AG20443 (cell line): ENCODE measurements around the gene GRAMD2B.
"Not testable (repeated sequence)": the region's sequence is repeated elsewhere in the genome, so short reads cannot be mapped to it uniquely, and the experiment has no call there.

Experiments used
- DNase-seq: peaks from one replicate; pipeline ENCODE4 v3.0.0; 2012; ENCODE audit warnings: low spot score, mixed read lengths

Gene GRAMD2B

DNA sequence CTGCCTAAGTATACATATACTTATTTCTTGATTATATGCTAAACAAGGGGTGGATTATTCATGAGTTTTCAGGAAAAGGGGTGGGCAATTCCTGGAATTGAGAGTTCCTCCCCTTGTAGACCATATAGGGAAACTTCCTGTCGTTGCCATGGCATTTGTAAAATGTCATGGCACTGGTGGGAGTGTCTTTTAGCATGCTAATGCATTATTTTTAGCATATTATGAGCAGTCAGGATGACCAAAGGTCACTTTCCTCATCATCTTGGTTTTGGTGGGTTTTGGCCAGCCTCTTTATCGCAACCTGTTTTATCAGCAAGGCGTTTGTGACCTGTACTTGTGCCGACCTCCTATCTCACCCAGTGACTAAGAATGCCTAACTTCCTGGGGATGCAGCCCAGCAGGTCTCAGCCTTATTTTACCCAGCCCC, 90.9 kb downstream of the GRAMD2B start:
- no peak for DNase-seq

DNA sequence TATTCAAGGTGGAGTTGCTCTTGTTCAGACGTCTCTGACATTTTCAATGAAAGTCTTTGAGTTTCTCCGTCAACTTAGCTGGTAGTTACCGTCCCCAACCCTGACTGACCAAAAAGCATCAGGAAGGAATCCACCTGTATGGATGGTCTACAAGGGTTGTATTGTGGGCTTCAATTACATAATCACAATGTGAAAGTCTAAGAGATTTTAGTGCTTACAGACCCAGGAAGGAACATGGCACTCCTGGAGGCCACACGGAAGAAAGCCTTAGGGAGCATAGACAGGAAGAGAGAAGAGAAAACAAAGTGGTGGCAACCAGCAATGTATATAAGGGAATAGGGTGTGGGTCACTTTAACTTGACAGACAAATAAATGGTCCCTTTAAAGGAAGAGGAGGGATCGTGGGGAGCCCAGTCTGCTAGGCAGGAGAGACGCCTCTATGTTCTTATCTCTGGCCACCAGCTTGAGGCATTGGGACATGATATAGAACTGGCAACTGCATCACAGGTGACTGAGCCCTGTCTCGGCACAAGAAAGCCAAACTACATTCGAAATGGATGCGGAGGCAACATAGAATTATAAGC, 91.4 kb downstream of the GRAMD2B start:
- no peak for DNase-seq

DNA sequence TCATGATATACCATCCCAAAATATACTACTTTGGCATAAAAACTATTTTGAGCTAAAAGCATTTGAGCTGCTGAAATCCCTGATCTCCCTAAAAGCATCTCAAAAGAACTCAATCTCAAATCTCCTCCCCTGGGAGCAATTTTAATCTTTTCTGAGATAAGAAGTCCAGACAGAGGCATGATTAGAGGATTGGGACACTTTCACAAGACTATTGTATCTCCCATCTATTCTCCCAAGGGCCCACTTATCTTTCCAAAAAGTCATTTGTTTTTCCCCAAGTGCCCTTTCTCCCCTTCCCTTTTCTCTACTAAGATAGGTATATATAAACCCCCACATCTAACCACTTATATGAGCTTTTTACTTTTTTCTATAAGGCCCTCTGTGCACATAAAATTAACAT, 92.1 kb downstream of the GRAMD2B start:
- no peak for DNase-seq

DNA sequence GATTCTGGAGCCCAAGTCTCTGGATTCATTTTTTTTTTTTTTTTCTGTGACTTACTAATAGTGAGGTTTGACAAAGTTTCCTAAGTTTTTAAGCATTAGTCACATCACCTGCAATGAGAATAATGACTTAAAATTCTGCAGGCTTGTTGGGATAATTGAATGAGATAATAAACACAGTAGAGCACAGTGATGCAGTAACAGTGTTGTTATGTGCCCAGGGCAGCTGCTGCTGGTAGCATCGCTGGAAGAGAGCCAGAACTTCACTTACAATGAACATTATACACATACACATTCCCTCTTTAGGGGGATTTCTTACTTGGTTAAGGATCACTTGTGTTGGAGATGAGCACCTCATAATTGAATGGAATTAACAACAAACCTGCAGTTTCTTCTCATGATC, 92.9 kb downstream of the GRAMD2B start:
- DNase-seq: peak; percentile 22

DNA sequence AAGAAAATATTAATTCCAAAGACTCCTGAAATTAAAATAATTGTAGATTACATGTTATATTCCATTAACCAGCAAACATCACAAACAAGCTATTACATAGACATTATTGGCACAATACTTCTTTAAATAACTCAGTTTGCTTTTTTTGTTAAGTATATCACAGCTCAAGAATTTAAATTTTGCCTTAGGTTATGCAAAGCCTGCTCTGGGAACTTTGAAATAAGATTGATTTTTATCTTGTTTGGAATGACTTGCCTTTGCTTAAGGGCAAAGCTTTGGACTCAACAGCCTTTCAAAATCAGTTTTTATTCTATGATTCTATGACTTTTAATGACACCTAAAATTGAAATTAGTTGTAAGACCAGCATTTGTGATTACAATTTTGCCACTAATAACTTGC, 93.6 kb downstream of the GRAMD2B start:
- DNase-seq: no peak

DNA sequence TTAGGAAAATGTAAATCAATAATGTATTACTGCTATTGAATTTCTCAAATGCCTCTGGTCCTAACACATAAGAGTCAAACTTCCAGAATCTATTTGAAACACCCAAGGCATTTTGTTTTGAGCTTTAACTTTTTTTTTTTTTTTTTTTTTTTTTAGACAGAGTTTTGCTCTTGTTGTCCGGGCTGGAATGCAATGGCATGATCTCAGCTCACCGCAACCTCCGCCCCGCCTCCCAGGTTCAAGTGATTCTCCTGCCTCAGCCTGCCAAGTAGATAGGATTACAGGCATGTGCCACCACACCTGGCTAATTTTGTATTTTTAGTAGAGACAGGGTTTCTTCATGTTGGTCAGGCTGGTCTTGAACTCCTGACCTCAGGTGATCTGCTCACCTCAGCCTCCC, 96.0 kb downstream of the GRAMD2B start:
- not testable (repeated sequence) for DNase-seq

DNA sequence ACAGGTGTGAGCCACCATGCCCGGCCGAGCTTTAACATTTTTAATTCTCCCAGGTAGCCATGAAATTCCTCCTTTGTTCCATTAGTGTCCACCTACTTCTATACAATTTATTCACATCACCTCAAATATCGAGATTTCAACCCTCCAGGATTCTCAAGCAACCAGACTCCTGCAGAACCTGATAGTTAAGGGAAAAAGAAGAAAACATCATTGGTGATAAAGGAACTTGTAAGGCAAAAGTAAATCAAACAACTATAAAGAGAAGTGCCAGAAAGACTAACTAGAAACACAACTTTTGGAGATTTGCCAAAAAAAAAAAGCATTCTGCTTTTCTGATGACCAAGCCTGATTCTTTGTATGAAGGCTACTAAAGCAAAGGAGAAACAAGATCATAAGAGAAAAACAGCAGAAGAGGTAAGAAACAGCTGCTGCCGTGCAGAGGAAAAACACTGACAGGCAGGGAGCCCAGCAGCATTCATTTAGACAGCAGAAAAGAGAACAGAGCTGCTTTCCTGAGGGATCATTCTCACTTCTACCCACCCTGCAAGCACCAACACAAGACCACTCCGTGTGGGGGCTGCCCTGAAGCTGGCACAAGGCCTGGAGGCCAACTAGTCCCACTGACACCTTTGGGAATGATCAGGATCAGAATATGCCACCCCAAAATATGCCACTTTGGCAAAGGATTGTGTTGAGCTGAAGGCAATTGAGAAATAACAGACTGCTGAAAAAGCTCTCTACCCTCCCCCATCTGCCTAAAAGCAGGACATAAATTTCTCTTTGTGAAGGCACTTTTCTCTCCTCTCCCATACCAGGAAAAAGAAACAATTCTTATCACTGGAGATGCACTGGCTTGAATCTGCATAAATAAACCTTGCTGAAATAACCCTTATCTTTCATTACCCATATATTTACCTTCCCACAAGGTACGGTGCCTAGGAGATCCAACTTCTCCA, 96.7 kb downstream of the GRAMD2B start:
- peak; percentile 29 for DNase-seq

DNA sequence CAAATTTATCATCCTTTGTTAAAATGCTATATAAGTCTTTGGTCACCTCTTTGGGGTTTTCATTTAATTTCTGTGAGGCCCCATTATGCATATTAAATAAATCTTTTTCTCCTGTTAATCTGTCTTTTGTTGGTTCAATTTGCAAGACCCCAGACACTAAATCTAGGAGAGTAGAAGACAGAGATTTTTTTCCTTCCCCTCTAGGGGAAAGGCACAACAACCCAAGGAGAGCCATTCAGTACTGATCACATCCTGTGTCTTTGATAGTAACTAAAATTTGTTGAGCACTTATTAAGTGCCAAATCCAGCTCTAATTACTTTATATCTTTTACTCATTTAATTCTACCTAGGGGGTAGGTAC, 97.4 kb downstream of the GRAMD2B start:
- no peak for DNase-seq

DNA sequence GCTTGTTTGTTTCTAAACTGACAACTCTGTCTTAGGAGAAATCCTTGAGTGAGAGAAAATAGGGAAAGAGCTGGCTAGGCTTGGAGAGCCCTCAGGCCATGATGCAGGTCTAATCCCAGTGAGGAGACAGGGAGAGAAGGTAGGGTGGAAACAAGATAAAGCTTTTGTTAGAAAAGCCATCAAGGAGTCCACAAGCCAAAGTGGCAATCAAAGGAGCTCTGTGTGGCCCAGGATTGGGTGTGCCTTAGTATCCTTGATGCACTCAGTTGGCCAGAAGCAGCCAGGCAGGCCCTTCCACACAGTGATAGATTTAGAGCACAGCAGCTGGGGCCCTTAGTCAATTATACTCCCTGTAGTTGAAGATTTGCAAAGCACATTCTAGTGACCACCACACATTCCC, 97.9 kb downstream of the GRAMD2B start:
- DNase-seq: no peak

DNA sequence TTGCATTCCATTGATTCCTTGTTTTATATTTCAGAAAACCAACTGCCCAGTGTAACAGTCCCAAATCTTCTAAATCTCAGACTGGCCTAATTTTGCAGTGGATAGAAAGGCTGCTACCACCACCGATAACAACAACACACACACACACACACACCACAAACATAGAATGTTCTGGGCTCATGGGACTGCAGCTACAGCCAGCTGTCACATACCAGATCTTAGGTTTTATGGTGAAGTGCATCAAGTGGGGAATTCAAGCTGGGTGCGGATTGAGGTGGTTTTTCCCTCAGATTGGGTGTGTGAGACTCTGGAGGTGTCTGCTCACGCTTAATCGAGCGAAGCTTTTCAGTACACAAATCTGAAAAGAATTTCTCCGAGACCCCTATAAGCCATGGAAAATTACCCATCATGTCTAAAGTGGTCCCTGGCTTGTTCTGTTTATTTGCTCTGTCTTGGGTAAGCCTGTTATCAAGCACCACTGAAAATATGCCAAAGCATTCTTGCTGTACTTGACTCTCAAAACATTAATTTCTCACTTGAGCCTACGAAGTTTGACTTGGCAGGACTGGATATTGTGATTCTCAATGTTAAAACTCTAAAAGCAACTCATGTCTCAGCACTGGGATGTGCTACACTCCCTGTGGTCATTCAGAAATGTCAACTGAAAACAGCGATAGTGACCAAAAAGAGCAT, 100.8 kb downstream of the GRAMD2B start:
- no peak for DNase-seq

DNA sequence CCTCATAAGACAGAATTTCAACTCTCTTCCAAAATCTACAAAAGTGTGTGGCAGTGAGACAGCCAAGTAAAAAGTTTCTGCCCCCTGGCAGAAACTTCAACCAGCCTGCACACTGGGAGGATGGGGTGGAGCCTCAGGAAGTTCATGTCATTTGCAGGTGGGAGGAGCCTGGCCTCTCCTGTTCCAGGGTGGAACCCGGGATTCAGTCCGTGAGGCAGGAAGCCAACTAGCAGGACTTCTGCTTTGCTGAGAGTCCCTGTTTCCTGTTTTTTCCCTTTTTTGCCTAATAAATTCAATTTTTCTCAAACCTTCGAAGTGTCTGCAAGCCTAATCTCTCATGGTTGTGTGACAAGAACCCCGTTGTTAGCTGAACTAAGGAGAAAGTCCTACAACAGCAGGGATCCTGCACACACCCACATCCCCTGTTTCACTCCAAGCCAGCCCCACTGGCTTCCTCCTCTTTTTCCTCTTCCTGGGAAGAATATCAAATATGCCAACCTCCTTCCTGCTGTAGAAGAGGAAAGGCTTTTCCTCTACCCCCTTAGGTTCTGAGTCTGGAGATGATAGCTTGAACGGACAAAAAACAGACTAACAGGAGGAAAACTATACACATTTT, 102.5 kb downstream of the GRAMD2B start:
- peak; percentile 43 for DNase-seq

DNA sequence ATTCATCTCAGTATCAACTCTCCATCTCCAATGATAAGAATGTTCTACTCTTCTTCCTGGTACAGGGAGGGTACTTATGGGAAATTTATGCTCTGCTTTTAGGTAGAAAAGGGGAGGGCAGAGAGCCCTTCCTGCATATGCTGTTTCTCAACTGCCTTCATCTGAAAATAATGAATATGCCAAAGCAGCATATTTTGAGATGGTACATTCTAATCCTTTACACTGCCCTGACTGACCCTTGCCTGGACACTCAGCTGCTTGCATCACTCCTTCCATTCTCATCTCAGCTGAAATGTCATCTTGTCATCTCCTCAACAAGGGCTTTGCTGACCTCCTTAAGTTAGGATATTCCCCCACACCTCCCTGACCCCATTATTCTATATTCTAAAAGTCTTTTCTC, 103.3 kb downstream of the GRAMD2B start:
- no peak for DNase-seq

DNA sequence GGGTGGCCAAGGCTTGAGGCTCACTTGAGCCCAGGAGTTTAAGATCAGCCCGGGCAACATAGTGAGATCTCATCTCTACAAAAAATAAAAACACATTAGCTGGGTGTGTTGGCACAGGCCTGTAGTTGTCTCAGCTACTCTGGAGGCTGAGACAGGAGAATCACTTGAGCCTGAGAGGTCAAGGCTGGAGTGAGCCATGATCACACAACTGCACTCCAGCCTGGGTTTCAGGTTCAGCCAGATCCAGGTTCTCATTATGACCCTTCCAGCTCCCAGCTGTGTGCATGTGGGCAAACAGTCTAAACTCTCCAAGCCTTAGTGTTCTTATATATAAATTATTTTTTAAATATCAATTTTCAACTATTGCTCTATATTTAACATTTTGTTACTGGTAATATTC, 103.9 kb downstream of the GRAMD2B start:
- no peak for DNase-seq

DNA sequence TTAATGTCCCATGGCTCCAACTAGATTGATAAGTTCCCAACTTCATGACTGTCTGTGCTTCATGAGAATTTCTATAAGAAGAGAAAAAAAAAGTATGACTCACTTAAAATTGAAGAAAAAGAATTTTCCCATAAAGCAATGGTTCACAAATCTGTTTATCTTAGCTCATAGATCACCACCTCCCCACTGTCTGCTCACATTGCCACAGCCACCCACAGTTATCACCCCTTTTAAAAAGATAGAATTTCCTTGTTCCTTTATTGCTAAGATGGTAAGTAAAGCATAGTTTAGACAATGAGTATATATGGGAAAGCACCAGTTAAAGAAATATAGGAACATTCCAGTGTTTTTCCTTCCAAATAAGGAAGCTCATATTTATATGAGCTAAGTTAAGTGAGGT, 104.7 kb downstream of the GRAMD2B start:
- no peak for DNase-seq

DNA sequence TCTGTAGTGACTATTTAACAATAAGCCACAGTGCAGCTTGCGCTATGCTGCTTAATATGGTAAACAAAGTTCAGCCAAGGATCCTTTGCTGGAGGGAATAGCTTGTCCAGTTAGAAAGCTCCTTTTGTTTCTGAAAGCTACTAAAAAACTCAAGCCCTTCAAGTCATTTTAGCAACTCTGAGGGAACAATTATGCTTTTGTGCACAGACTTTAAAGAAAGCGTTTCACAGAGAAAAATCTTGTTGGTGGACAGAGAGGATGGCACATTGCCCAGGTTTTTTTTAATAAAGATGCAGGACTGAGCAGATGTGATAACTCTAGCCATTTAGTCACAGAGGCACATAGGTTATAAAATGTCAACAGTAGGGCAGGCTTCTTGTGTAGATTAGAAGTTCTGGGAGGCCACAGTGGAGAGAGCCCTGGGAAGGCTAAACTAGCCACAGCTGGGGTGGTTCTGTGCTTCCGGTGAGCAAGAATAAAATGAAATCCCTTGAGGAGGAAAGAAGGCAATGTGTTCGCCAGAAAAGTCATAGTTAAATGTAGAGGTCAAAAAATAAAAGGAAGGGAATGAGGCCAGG, 108.4 kb downstream of the GRAMD2B start:
- peak; percentile 15 for DNase-seq

DNA sequence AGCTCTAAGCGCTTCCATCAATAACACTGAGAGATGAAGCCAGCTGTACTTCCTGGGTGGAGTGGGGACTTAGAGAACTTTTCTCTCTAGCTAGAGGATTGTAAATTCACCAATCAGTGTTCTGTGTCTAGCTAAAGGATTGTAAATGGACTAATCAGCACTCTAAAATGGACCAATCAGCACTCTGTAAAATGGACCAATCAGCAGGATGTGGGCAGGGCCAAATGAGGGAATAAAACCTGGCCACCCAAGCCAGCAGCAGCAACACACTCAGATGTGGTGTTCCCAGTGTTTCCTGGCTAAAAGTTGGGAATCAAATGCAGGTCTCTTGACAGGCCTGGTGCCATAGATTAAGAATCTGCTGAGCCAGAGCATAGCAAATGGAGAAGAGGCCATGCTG, 111.3 kb downstream of the GRAMD2B start:
- no peak for DNase-seq

DNA sequence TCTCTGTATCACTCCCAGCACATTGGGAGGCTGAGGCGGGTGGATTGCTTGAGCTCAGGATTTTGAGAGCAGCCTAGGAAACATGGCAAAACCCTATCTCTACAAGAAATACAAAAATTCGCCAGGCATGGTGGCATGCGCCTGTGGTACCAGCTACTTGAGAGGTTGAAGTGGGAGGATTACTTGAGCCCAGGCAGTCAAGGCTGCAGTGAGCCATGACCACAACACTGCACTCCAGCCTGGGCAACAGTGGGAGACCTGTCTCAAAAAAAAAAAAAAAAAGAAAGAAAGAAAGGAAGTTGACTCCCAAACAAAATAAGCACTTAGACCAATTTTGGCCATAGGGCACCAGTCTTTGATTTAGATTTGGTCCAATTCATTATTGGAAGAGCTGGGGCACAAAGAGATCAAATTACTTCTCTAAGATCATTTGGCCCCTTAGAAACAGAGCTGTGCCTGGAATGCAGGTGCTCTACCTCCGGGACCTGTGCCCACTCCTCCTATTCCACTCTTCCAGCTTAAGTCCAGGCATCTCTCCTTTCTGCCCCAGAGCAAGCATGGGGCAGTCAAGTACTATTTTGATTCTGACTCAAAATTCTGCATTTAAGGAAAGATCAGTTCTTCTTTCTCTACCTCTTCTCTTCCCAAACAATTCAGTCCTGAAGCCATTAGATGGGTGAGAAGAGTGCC, 112.8 kb downstream of the GRAMD2B start:
- no peak for DNase-seq

DNA sequence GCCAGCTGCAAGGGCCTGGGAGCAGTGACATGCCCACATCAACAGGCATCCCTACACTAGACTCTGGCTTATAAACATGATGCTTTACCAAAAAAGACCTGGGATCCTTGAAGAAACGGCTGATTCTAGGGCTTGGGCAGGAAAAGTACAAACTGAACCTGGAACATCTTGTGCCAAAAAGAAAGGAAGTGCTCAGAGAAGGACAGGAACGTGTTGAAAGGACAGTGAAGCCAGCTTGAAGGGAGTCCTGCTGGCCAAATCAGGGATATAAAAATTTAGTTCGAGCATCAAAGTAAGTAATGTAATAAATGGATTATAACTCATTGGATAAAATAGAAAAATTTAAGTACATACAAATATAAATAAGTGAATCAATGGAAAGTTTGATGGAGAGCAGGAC, 113.7 kb downstream of the GRAMD2B start:
- no peak for DNase-seq

DNA sequence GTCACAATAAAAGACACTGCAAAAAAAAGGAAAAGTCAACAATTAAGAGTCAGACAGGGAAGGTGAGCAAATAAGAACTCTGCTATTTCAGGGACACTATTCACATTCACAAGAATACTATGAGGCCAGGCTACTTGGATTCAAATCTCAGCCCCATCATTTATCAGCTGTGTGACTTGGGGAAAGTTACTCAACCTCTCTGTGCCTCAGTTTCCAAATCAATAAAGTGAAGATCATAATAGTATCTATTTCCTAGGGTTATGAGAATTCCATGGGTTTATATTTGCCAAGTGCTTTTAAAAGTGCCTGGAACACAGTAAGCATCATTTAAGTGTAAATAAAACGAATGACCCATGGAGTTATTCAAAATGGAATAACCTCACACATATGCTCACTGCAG, 115.4 kb downstream of the GRAMD2B start:
- no peak for DNase-seq

DNA sequence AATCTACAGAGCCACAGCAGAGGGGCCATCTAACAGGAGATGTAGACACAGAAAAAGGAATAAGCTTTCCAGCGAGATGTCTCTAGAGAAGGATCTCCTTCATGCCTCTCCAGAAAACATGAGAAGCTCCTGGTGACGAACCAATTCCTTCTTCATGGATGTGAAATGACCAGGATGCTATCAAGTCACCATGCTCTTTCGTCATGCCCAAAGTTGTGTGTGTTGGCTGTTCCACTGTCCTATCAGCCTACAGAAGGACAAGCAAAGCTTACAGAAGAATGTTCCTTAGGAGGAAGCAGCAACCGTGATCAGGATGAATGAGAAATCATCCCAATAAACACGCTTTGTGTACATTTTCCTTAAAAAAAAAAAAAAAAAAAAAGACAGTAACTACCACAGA, 117.4 kb downstream of the GRAMD2B start:
- DNase-seq: no peak

DNA sequence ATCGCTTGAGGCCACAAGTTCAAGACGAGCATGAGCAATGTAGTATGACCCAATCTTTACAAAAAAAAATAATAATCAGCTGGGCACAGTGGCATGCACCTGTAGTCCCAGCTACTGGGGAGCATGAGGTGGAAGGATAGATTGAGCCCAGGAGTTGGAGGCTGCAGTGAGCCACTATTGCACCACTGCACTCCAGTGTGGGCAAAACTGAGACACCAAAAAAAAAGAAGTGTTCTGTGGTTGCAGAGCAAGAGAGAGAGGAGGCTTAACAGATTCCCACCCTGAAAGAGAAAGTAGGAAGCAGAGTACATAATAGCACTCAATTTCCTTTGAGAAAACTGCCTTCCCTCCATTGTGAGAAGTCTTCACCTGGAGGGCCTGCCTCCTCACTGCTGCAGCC, 119.2 kb downstream of the GRAMD2B start:
- DNase-seq: no peak

DNA sequence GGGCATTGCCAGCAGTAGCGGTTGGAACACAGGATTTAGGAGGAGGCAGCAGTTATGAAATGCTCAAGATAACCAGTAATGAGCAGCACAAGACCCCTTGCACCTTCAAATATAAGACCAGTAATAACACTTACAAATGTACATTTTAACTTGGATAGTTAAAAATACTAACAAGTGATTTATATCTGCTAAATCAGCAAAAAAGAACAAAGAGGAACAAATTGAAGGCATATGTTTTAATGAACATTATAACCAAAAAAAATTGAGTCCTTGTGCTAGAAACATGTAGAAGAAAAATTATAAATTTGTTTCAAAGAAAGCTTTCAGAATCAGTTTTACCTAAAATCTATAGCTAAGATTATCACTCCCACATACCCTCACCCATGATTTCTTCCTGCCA, 119.8 kb downstream of the GRAMD2B start:
- DNase-seq: no peak
